ENCODE measurements around the gene KRT81.
"Not testable (repeated sequence)": the region's sequence is repeated elsewhere in the genome, so short reads cannot be mapped to it uniquely, and the experiment has no call there.

DNA sequence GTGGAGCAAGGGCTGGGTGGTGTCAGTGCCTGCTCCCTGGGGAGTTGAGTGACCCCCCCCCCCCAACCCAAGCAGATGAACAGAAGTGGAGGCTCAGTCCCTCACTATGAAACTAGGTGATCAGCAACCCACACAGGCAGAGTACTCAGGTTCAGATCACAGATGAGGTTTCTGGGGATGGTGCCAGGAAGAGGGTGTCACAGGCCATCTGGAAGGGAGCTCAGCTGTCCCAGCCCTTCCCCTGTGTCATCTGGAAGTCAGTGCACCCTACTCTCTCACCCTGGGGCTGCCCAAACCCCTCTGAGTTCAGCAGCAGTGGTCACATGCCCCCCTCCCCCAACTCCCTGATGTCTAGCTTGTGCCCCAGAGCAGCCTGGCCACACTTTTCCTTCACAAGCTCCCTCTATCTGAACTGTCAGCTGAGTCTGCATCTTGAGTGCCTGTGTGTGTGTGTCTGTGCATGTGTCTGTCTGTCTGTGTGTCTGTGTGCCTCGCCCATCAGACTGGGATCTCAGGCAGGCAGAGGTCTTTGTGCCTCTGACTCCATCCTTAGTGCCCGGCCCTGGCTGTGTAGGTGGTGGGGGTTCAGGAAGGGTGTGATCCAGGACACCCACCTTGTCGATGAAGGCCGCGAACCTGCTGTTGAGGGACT is 725 bp downstream of the KRT81 start:
- TF ChIP-seq, protein P1, sequence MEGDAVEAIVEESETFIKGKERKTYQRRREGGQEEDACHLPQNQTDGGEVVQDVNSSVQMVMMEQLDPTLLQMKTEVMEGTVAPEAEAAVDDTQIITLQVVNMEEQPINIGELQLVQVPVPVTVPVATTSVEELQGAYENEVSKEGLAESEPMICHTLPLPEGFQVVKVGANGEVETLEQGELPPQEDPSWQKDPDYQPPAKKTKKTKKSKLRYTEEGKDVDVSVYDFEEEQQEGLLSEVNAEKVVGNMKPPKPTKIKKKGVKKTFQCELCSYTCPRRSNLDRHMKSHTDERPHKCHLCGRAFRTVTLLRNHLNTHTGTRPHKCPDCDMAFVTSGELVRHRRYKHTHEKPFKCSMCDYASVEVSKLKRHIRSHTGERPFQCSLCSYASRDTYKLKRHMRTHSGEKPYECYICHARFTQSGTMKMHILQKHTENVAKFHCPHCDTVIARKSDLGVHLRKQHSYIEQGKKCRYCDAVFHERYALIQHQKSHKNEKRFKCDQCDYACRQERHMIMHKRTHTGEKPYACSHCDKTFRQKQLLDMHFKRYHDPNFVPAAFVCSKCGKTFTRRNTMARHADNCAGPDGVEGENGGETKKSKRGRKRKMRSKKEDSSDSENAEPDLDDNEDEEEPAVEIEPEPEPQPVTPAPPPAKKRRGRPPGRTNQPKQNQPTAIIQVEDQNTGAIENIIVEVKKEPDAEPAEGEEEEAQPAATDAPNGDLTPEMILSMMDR (conservative IDR thresholded peaks at IDR 0.05) = not testable (repeated sequence)
- TF ChIP-seq ZFX (IDR thresholded peaks at IDR 0.05) = not testable (repeated sequence)

All from C4-2B (cell line).